Myometrial cell (primary cell): ENCODE data around the gene SOX11. TPM values are rescaled to one million over a fixed set of nuclear protein-coding genes. Genes with fewer than 3 reads are reported as not detected.

Experiments used
- total RNA-seq: library from RNA; depleted of rRNA; stranded (reverse); fragments of >200 nt; gene quantifications from 2 replicates; pipeline ENCODE4 v1.2.3, GENCODE V29; 2015

Gene SOX11
- total RNA-seq = 0.18 and 0.29 TPM in 2 replicates

DNA sequence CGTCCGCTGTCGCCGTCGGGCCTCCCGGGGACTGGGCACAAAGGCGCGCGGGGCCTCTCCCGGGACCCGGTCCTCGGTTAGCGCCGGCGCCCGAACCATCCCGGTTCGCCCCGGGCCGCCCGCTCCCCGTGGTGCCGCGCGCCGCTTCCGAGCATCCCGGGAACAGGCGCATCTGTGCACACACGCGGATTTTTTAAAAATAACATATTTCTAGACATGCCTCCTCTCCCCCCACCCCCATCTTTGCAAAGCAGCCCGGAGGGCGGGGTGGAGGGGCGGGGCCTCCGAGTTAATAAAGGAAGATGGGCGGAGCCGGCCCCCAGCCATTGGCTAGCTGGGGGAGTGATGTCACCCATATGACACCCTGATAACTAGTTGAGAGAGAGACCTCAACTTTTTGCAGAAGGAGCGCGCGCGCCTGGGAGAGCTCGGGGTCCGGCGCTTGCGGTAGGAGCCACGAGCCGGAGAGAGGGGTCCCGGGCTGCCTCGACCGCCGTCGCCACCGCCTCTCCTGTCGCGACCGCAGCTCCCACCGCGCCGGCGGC, at the start of gene SOX11:
SOX11 (plus strand) TSS at position 400 of the 545 bp plus-strand sequence. CDS start 338 bp downstream, outside the sequence.

